Esophagus squamous epithelium (tissue), 4 donors: ENCODE measurements around the gene CCDC175.

ENCODE experiments used
- POLR2A ChIP-seq, 4 donors: fragments of 450-650 bp; IDR thresholded peaks; one replicate each; pipeline ENCODE4 v1.6.1; 2017; ENCODE audit warnings: antibody characterized with exemption in 4 of 4, mild to moderate bottlenecking in 4 of 4, moderate library complexity in 3 of 4
- TF ChIP-seq, protein P1 (sequence below), 6 experiments: fragments of 450-650 bp in 4 of 6; fragments of 200-600 bp in 2 of 6; sonication (generic) in 2 of 6; IDR thresholded peaks; one replicate each; pipeline ENCODE4 v1.5.1; 2016 to 2019; ENCODE audit warnings: antibody characterized with exemption in 6 of 6, mild to moderate bottlenecking in 4 of 6, moderate library complexity in 4 of 6

DNA sequence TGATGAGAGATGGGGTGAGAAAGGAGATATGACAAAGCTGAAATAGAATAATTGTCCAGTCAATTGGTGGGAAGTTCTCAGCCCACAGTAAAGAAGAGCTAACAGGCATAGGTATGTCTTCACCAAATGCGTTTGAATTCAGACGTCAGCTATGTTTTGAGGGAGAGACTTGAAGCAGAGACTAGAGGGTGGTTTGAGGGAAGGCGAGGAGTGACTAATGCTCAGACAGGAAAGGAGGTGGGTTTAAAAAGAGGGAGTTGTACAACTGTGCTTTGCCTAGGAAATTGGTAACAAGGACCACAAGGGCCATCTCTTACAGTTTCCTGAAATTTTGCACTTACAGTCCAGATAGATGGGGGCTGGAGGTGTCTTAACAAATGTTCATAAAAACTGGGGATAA is 85.9 kb downstream of the CCDC175 start:
- TF ChIP-seq, protein P1, sequence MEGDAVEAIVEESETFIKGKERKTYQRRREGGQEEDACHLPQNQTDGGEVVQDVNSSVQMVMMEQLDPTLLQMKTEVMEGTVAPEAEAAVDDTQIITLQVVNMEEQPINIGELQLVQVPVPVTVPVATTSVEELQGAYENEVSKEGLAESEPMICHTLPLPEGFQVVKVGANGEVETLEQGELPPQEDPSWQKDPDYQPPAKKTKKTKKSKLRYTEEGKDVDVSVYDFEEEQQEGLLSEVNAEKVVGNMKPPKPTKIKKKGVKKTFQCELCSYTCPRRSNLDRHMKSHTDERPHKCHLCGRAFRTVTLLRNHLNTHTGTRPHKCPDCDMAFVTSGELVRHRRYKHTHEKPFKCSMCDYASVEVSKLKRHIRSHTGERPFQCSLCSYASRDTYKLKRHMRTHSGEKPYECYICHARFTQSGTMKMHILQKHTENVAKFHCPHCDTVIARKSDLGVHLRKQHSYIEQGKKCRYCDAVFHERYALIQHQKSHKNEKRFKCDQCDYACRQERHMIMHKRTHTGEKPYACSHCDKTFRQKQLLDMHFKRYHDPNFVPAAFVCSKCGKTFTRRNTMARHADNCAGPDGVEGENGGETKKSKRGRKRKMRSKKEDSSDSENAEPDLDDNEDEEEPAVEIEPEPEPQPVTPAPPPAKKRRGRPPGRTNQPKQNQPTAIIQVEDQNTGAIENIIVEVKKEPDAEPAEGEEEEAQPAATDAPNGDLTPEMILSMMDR (IDR thresholded peaks at IDR 0.05), result no peak
- TF ChIP-seq POLR2A (IDR thresholded peaks at IDR 0.05), result no peak
